Keratinocyte (primary cell): ENCODE results near the gene BAZ1B. TPM values are rescaled to one million over a fixed set of nuclear protein-coding genes. Genes with fewer than 3 reads are reported as not detected.

Source experiments
- DNase-seq: peaks from one replicate; pipeline ENCODE4 v3.0.0-alpha.2; 2011; ENCODE audit warnings: low read depth, missing footprints, low spot score
- FAIRE-seq: peaks from 2 replicates; lab custom pipeline; 2011; peaks lifted over from hg19 to GRCh38; lab: Jason Lieb, UNC
- H2AFZ ChIP-seq: 2 replicates; pipeline ENCODE4 v1.6.0; 2012; ENCODE audit warnings: low read length, control low read depth, inconsistent platforms; ENCODE audit not compliant: control insufficient read depth
- H3K27ac ChIP-seq: 2 replicates; pipeline ENCODE4 v1.5.1; 2011; ENCODE audit warnings: low read length; ENCODE audit not compliant: control insufficient read depth, insufficient read depth
- H3K27me3 ChIP-seq: 3 replicates; pipeline ENCODE4 v1.6.0; 2011; ENCODE audit warnings: low read length; ENCODE audit not compliant: control insufficient read depth, insufficient read depth; ENCODE audit errors: extremely low read depth
- H3K36me3 ChIP-seq, 2 experiments: 2 replicates in 1 of 2; 3 replicates in 1 of 2; pipeline ENCODE4 v1.5.1; 2011; ENCODE audit warnings: low read length in 2 of 2, mild to moderate bottlenecking in 1 of 2; ENCODE audit not compliant: control insufficient read depth in 2 of 2, insufficient read depth in 2 of 2; ENCODE audit errors: extremely low read depth in 1 of 2
- H3K4me1 ChIP-seq: 3 replicates; pipeline ENCODE4 v1.5.1; 2011; ENCODE audit warnings: low read length; ENCODE audit not compliant: control insufficient read depth, insufficient read depth; ENCODE audit errors: extremely low read depth
- H3K4me2 ChIP-seq: 3 replicates; pipeline ENCODE4 v1.6.0; 2011; ENCODE audit warnings: low read depth, low read length; ENCODE audit not compliant: control insufficient read depth, insufficient read depth; ENCODE audit errors: extremely low read depth
- H3K4me3 ChIP-seq, 3 experiments: fragments of 200-600 bp in 1 of 3; sonication (generic) in 1 of 3; 2 replicates in 2 of 3; 3 replicates in 1 of 3; pipeline ENCODE4 v1.5.1; 2011 to 2016; ENCODE audit warnings: low read length in 3 of 3, mild to moderate bottlenecking in 3 of 3, control low read depth in 2 of 3, inconsistent platforms in 1 of 3, low read depth in 1 of 3, mixed read lengths in 1 of 3, mixed run types in 1 of 3, moderate library complexity in 1 of 3; ENCODE audit not compliant: control insufficient read depth in 2 of 3, insufficient read depth in 2 of 3; ENCODE audit errors: extremely low read depth in 1 of 3
- H3K79me2 ChIP-seq: 2 replicates; pipeline ENCODE4 v1.6.0; 2012; ENCODE audit warnings: low read length; ENCODE audit not compliant: control insufficient read depth, insufficient read depth
- H3K9ac ChIP-seq: 3 replicates; pipeline ENCODE4 v1.6.0; 2011; ENCODE audit warnings: low read length; ENCODE audit not compliant: control insufficient read depth, insufficient read depth; ENCODE audit errors: extremely low read depth
- H3K9me1 ChIP-seq: 3 replicates; pipeline ENCODE4 v1.6.0; 2011; ENCODE audit warnings: low read length; ENCODE audit not compliant: control insufficient read depth, insufficient read depth; ENCODE audit errors: extremely low read depth
- H3K9me3 ChIP-seq: 2 replicates; pipeline ENCODE4 v1.5.1; 2012; ENCODE audit warnings: low read depth, low read length; ENCODE audit not compliant: control insufficient read depth
- H4K20me1 ChIP-seq: 3 replicates; pipeline ENCODE4 v1.6.0; 2011; ENCODE audit warnings: low read length; ENCODE audit not compliant: control insufficient read depth, insufficient read depth; ENCODE audit errors: extremely low read depth
- CTCF ChIP-seq, 3 experiments: IDR thresholded peaks in 1 of 3; conservative IDR thresholded peaks in 1 of 3; optimal IDR thresholded peaks in 1 of 3; 2 replicates in 2 of 3; 3 replicates in 1 of 3; pipeline versions ENCODE3 to v1.5.1; 2011; ENCODE audit warnings: low read length in 3 of 3, mild to moderate bottlenecking in 3 of 3, moderate library complexity in 2 of 3, control low read depth in 1 of 3, inconsistent platforms in 1 of 3; ENCODE audit not compliant: insufficient read depth in 2 of 3; ENCODE audit errors: extremely low read depth in 1 of 3
- EZH2 ChIP-seq: IDR thresholded peaks from one replicate; pipeline ENCODE4 v1.6.1; 2012; ENCODE audit warnings: inconsistent platforms, mild to moderate bottlenecking, low read length, moderate library complexity
- dilution Hi-C: fragments of 300-500 bp; cut with MboI; formaldehyde crosslinking; loops from one replicate; pipeline ENCODE4 v1.7.0; 2020; ENCODE audit warnings: low sequenced_read_pairs; ENCODE audit not compliant: extremely low pct_ligation_motif_present
- polyA plus RNA-seq, 5 experiments: library from polyadenylated mRNA; depleted of rRNA in 3 of 5; stranded (reverse) in 3 of 5; stranded (forward) in 1 of 5; unstranded in 1 of 5; fragments of >200 nt; gene quantifications; 1 replicate in 1 of 5; 2 replicates in 3 of 5; 3 replicates in 1 of 5; pipeline versions ENCODE4 v1.2.1 to v1.2.3, GENCODE V29; 2011 to 2012; ENCODE audit warnings: missing spikeins in 2 of 5, low read depth in 1 of 5, low replicate concordance in 1 of 5

BAZ1B gene
- polyA plus RNA-seq, 1 donor (not counting 4 experiments of a cell fraction or from before 2014, with no cell fraction given) = 24.3 TPM

GRCh38 chr7:73512018-73512780 lies 9.9 kb downstream of the BAZ1B start:
- TF ChIP-seq CTCF (optimal IDR thresholded peaks at IDR 0.05 in 1 of 3, IDR thresholded peaks at IDR 0.05 in 1 of 3, conservative IDR thresholded peaks at IDR 0.05 in 1 of 3; ENCODE audit: extremely low read depth in 1 of 3, insufficient read depth in 2 of 3, low read length in 3 of 3) (no peak), EZH2 (no peak)
- no peaks in the 10 kb centered on the region for H4K20me1 ChIP-seq
- no peaks in the 10 kb centered on the region for H3K27me3 ChIP-seq
- dilution Hi-C loops = no loop called here
- H3K4me1 ChIP-seq = no peaks in the 10 kb centered on the region
- DNase-seq (no peak), FAIRE-seq (no peak)
- peaks cover 77% of the 10 kb centered on the region for H3K79me2 ChIP-seq
- H3K9me3 ChIP-seq = no peaks in the 10 kb centered on the region
- no peak overlapping the region for H3K4me3 ChIP-seq
- no peak overlapping the region for H3K27ac ChIP-seq
- H2AFZ ChIP-seq = no peak overlapping the region
- no peak overlapping the region for H3K9ac ChIP-seq
- no peaks in the 10 kb centered on the region for H3K9me1 ChIP-seq
- peaks cover 11 to 31% of the 10 kb centered on the region in 2 experiments for H3K36me3 ChIP-seq
- H3K4me2 ChIP-seq = no peak overlapping the region

- no peak for FAIRE-seq
- no peak for TF ChIP-seq CTCF (optimal IDR thresholded peaks at IDR 0.05 in 1 of 3, IDR thresholded peaks at IDR 0.05 in 1 of 3, conservative IDR thresholded peaks at IDR 0.05 in 1 of 3; ENCODE audit: extremely low read depth in 1 of 3, insufficient read depth in 2 of 3, low read length in 3 of 3)
- no peak for TF ChIP-seq EZH2
- peaks cover 18 to 28% of the 10 kb centered on the region in 2 experiments for H3K36me3 ChIP-seq
Measured at GRCh38 chr7:73509463-73509862, 12.6 kb downstream of the BAZ1B start.

More at GRCh38 chr7:73509463-73509862, 12.6 kb downstream of the BAZ1B start:
- Histone ChIP-seq H2AFZ (no peak overlapping the region), H3K9me1 (no peaks in the 10 kb centered on the region), H4K20me1 (peaks cover 4% of the 10 kb centered on the region), H3K4me2 (no peak overlapping the region), H3K4me3 (no peak overlapping the region), H3K79me2 (peaks cover 65% of the 10 kb centered on the region), H3K4me1 (no peaks in the 10 kb centered on the region), H3K9ac (no peak overlapping the region), H3K9me3 (no peaks in the 10 kb centered on the region), H3K27me3 (no peaks in the 10 kb centered on the region), H3K27ac (no peak overlapping the region)
- no peak for DNase-seq
- dilution Hi-C loops = no loop called here
